Prostate gland (tissue), 2 donors: ENCODE measurements around the gene ADH7. TPM values are rescaled to one million over a fixed set of nuclear protein-coding genes. Genes with fewer than 3 reads are reported as not detected.

Experiments used
- DNase-seq: peaks from one replicate; pipeline ENCODE4 v3.0.0-alpha.2; 2019; ENCODE audit warnings: low spot score
- H3K27ac ChIP-seq, 2 donors: fragments of 200-600 bp; sonication (generic); 2 replicates each; pipeline ENCODE4 v1.5.1; 2017 to 2019
- H3K27me3 ChIP-seq: fragments of 200-600 bp; sonication (generic); replicated peaks from 2 replicates; pipeline ENCODE4 v1.5.1; 2019; ENCODE audit not compliant: insufficient read depth
- H3K36me3 ChIP-seq, 2 donors: fragments of 200-600 bp; sonication (generic); 1 replicate in 1 of 2; 2 replicates in 1 of 2; pipeline versions ENCODE4 v1.5.1 to v1.8.1; 2017 to 2019
- H3K4me1 ChIP-seq: fragments of 200-600 bp; sonication (generic); replicated peaks from 2 replicates; pipeline ENCODE4 v1.5.1; 2019
- H3K4me3 ChIP-seq, 2 donors: fragments of 200-600 bp; sonication (generic); 2 replicates each; pipeline ENCODE4 v1.5.1; 2017 to 2019
- H3K9me3 ChIP-seq: fragments of 200-600 bp; sonication (generic); 2 replicates; pipeline ENCODE4 v1.5.1; 2017
- CTCF ChIP-seq, 4 experiments: fragments of 200-600 bp in 2 of 4; fragments of 450-650 bp in 2 of 4; sonication (generic) in 2 of 4; IDR thresholded peaks; 1 replicate in 3 of 4; 2 replicates in 1 of 4; pipeline ENCODE4 v1.5.1; 2016 to 2019; ENCODE audit warnings: antibody characterized with exemption in 4 of 4, mild to moderate bottlenecking in 2 of 4, moderate library complexity in 2 of 4
- POLR2A ChIP-seq: fragments of 450-650 bp; IDR thresholded peaks from one replicate; pipeline ENCODE4 v1.6.1; 2016; ENCODE audit warnings: antibody characterized with exemption, mild to moderate bottlenecking
- POLR2AphosphoS5 ChIP-seq: sonication (generic); formaldehyde crosslinking; IDR thresholded peaks from one replicate; pipeline ENCODE4 v1.6.1; 2017; ENCODE audit warnings: antibody characterized with exemption
- WGBS: methylation state at CpG from one replicate; pipeline ENCODE4 v1.1.5; 2018; 5-methylcytosine and 5-hydroxymethylcytosine counted together
- intact Hi-C: fragments of 100-400 bp; cut with DNase I; formaldehyde crosslinking; loops from one replicate; pipeline ENCODE4 v1.14.2; 2022
- total RNA-seq, 2 donors: library from RNA; depleted of rRNA; stranded (reverse); fragments of >200 nt; gene quantifications; one replicate each; pipeline ENCODE4 v1.1.0, GENCODE V29; 2016

ADH7 gene
- total RNA-seq, 2 donors from 2014 or later: 0.64 TPM; not detected in 1

GRCh38 chr4:99457270-99457669 is 22.1 kb upstream of the ADH7 start:
- Histone ChIP-seq H3K36me3 (no peaks in the 10 kb centered on the region), H3K4me3 (no peak overlapping the region), H3K4me1 (no peaks in the 10 kb centered on the region), H3K27ac (no peak overlapping the region), H3K9me3 (no peaks in the 10 kb centered on the region), H3K27me3 (no peaks in the 10 kb centered on the region)
- DNase-seq: no peak
- intact Hi-C loops: loop anchor here (5.0 to 10.0 kb wide), 3 partner anchors 50 to 335 kb away; no protein-coding TSS in a partner anchor
- WGBS: 73% methylated on average over 4 of the region's 4 CpGs
- no peak for TF ChIP-seq POLR2AphosphoS5
- no peak for TF ChIP-seq POLR2A
- TF ChIP-seq CTCF (IDR thresholded peaks at IDR 0.05): no peak

- Histone ChIP-seq H3K4me1 (no peaks in the 10 kb centered on the region), H3K9me3 (no peaks in the 10 kb centered on the region), H3K27ac (no peak overlapping the region), H3K4me3 (no peak overlapping the region), H3K36me3 (no peaks in the 10 kb centered on the region), H3K27me3 (no peaks in the 10 kb centered on the region)
- no peak for DNase-seq
- TF ChIP-seq CTCF (IDR thresholded peaks at IDR 0.05) (no peak), POLR2A (no peak), POLR2AphosphoS5 (no peak)
- intact Hi-C loops: no loop called here
- 79% methylated on average over 3 of the region's 3 CpGs for WGBS
Observed at GRCh38 chr4:99447513-99447912, 12.4 kb upstream of the ADH7 start.

GRCh38 chr4:99447079-99447478 is 11.9 kb upstream of the ADH7 start:
- H3K27ac ChIP-seq: no peak overlapping the region
- intact Hi-C loops: no loop called here
- no peak for DNase-seq

GRCh38 chr4:99438405-99438780 is 3.3 kb upstream of the ADH7 start:
- DNase-seq: peak; percentile 38
- intact Hi-C loops: no loop called here
- Histone ChIP-seq H3K4me3 (no peak overlapping the region), H3K4me1 (peaks cover 5% of the 10 kb centered on the region), H3K9me3 (no peaks in the 10 kb centered on the region), H3K27me3 (no peaks in the 10 kb centered on the region), H3K36me3 (no peaks in the 10 kb centered on the region), H3K27ac (peak overlapping the region; percentile 8 to 41)
- TF ChIP-seq POLR2AphosphoS5: no peak
- no peak for TF ChIP-seq POLR2A
- TF ChIP-seq CTCF (IDR thresholded peaks at IDR 0.05): no peak
- WGBS: 34% methylated on average over 4 of the region's 4 CpGs

More at GRCh38 chr4:99447079-99447478, 11.9 kb upstream of the ADH7 start:
- no peak for TF ChIP-seq CTCF (IDR thresholded peaks at IDR 0.05)
- TF ChIP-seq POLR2AphosphoS5: no peak
- WGBS: 10% methylated on average over 3 of the region's 3 CpGs
- H3K9me3 ChIP-seq: no peaks in the 10 kb centered on the region
- H3K27me3 ChIP-seq: no peaks in the 10 kb centered on the region
- H3K4me1 ChIP-seq: no peaks in the 10 kb centered on the region
- H3K36me3 ChIP-seq: no peaks in the 10 kb centered on the region
- no peak overlapping the region for H3K4me3 ChIP-seq

GRCh38 chr4:99437723-99438404 is 2.7 kb upstream of the ADH7 start:
- TF ChIP-seq POLR2A (no peak), CTCF (IDR thresholded peaks at IDR 0.05) (no peak), POLR2AphosphoS5 (no peak)
- Histone ChIP-seq H3K4me3 (no peak overlapping the region), H3K27ac (peak overlapping the region; percentile 8 to 41), H3K36me3 (no peaks in the 10 kb centered on the region), H3K4me1 (peaks cover 5% of the 10 kb centered on the region), H3K27me3 (no peaks in the 10 kb centered on the region), H3K9me3 (no peaks in the 10 kb centered on the region)
- WGBS: 39% methylated on average over 5 of the region's 5 CpGs
- no peak for DNase-seq
- intact Hi-C loops: no loop called here
